SKM-1 treated with dmso at 0.1 percent for 144 hours (cell line): Measurements from ENCODE around the gene SLC24A2.

Experiments used
- DNase-seq: peaks from one replicate; lab custom pipeline; 2025; ENCODE audit not compliant: unreplicated experiment; lab: John Stamatoyannopoulos, UW

Gene SLC24A2

GRCh38 chr9:19759066-19759465 lies 29.8 kb downstream of the SLC24A2 start:
- DNase-seq: no peak

- peak; percentile 7 for DNase-seq
Observed at GRCh38 chr9:19757745-19758144, 31.1 kb downstream of the SLC24A2 start.

- DNase-seq: no peak
Observed at GRCh38 chr9:19754921-19755320, 33.9 kb downstream of the SLC24A2 start.

DNA sequence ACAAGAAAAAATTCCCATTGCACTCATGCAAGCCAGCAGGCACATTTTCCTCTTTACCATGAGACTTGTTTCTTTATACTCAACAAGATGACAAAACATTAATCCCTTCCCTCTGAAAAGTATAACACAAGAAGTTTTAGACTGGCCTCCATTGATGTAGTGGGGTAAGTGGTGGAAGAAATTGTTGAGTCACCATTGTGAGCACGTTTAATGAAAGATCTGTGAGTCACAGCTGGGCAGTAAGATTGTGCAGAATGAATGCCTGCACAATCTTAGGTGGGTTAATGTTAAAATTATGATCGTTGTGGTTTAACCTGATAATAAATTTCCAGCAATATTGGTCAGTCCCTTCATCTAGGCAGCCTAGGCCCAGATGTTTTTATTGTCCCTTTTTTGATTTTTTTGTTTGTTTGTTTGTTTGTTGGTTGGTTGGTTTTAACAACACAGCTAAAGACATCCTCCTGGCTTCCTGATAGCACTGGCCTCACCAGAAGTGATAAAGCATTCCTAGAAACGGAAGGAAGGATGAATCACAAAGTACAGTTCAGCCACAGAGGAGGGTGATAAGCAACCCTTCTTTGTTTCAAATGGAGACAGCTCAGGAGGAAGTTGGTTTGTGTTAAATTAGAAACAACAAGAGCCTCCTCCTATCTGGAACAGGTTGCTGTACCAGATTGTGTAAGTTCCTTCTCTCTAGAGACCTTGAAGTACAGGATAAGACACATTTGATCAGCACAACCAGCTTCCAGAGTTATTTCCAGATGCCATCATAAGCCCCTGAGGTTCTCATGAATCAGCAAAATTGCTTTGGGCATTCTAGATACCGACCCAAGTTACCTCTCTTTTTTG lies 40.3 kb downstream of the SLC24A2 start:
- DNase-seq: peak; percentile 81

DNA sequence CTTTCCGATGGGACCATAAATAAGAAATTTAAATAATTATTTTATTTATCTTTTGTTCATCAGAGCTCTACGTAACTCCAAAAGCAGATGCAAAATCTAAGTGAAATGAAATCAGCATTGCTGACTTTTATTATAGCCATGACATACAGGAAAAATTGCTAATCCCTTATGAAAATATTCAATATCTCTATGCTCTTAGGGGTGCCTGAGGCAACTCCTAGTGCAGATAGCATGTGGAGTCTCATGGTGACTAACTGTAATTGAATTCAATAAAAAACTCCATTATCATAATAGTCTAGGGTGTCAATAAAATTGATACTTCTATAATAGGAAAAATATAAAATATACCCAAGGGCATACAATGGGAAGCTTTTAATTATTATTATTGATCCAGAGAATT lies 42.6 kb downstream of the SLC24A2 start:
- no peak for DNase-seq

GRCh38 chr9:19741178-19741577 lies 47.7 kb downstream of the SLC24A2 start:
- DNase-seq: no peak
